ENCODE data around the gene GAREM1. TPM values are rescaled to one million over a fixed set of nuclear protein-coding genes. Genes with fewer than 3 reads are reported as not detected.

Gene GAREM1
- total and polyA plus RNA-seq, 2 experiments from 2014 or later, result 6.9 to 7.1 TPM

DNA sequence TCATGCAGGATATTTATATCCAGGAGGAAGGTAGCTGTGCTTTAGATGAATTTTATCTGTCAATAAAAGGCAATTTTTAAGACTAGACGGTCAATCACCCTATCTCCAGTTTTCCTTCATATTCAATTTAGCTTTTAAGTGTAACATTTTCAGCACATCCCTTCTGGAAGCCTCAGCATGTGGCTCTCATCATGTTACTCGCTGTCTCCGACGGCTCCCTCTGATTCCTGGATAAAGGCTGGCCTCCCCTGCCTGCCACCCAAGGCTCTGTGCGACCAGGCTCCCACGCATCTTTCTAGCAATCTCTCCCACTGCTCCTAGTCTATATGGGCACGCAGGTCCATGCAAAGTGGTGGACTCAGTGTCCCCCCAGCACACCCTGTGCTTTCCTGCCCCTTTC is 196.4 kb downstream of the GAREM1 start:
- 89% methylated on average over 7 of the region's 7 CpGs for WGBS (ENCODE audit: low lambda C conversion rate, missing lambda C conversion rate)
- no peak for DNase-seq (ENCODE audit: low spot score)
- Histone ChIP-seq H3K36me3 (replicated peaks; ENCODE audit: insufficient read depth, low read depth) (no peaks in the 10 kb centered on the region), H3K27ac (no peak overlapping the region), H3K4me2 (no peak overlapping the region), H4K20me1 (ENCODE audit: insufficient read depth, poor library complexity, severe bottlenecking) (no peaks in the 10 kb centered on the region), H3K4me3 (no peak overlapping the region), H3K4me1 (ENCODE audit: insufficient read depth) (peaks cover 13% of the 10 kb centered on the region), H3K9me3 (ENCODE audit: low read depth) (no peaks in the 10 kb centered on the region), H3K79me2 (no peaks in the 10 kb centered on the region), H2AFZ (no peak overlapping the region), H3K9me2 (replicated peaks; ENCODE audit: insufficient read depth) (no peaks in the 10 kb centered on the region), H3K27me3 (no peaks in the 10 kb centered on the region)
- no peak for TF ChIP-seq EZH2 (IDR thresholded peaks at IDR 0.05; ENCODE audit: borderline replicate concordance)
- TF ChIP-seq, protein P1, sequence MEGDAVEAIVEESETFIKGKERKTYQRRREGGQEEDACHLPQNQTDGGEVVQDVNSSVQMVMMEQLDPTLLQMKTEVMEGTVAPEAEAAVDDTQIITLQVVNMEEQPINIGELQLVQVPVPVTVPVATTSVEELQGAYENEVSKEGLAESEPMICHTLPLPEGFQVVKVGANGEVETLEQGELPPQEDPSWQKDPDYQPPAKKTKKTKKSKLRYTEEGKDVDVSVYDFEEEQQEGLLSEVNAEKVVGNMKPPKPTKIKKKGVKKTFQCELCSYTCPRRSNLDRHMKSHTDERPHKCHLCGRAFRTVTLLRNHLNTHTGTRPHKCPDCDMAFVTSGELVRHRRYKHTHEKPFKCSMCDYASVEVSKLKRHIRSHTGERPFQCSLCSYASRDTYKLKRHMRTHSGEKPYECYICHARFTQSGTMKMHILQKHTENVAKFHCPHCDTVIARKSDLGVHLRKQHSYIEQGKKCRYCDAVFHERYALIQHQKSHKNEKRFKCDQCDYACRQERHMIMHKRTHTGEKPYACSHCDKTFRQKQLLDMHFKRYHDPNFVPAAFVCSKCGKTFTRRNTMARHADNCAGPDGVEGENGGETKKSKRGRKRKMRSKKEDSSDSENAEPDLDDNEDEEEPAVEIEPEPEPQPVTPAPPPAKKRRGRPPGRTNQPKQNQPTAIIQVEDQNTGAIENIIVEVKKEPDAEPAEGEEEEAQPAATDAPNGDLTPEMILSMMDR (IDR thresholded peaks at IDR 0.05; ENCODE audit: poor library complexity), result no peak

DNA sequence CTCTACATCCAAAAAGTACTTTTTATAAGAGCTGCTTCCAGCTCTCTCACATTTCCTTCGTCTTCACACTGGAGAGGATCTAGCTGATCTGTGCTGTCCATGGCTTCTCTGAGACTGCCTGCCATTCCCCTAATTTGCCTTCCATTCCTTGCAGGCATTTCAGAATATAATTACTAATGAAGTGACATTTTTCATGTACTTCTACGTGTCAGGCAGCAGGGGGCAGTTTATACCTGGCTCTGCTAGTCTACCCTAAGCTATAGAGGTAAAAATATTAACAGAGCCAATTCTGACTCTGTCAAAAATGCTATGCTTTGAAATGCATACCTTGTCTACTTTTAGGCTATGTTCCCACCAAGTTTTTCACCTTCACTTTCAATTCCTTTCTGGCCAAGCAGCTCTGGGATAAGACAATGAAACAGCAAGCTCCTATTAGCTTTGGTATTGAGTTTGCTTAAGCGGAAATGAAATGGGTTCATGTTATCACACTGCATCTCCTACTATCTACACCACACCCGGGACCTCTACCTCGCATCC is 198.9 kb downstream of the GAREM1 start:
- Histone ChIP-seq H2AFZ (no peak overlapping the region), H3K4me2 (no peak overlapping the region), H3K79me2 (no peaks in the 10 kb centered on the region), H4K20me1 (ENCODE audit: insufficient read depth, poor library complexity, severe bottlenecking) (no peaks in the 10 kb centered on the region), H3K36me3 (replicated peaks; ENCODE audit: insufficient read depth, low read depth) (no peaks in the 10 kb centered on the region), H3K9me2 (replicated peaks; ENCODE audit: insufficient read depth) (no peaks in the 10 kb centered on the region), H3K9me3 (ENCODE audit: low read depth) (no peaks in the 10 kb centered on the region), H3K4me3 (no peak overlapping the region), H3K27me3 (no peaks in the 10 kb centered on the region), H3K27ac (no peak overlapping the region), H3K4me1 (ENCODE audit: insufficient read depth) (peaks cover 2% of the 10 kb centered on the region)
- TF ChIP-seq EZH2phosphoT487 (IDR thresholded peaks at IDR 0.05; ENCODE audit: low read depth, severe bottlenecking, unreplicated experiment), result no peak
- TF ChIP-seq, protein P1 (IDR thresholded peaks at IDR 0.05; ENCODE audit: poor library complexity), result peak; percentile 72
- DNase-seq (ENCODE audit: low spot score), result peak; percentile 68
- WGBS (ENCODE audit: low lambda C conversion rate, missing lambda C conversion rate), result 59% methylated on average over 5 of the region's 5 CpGs

- Histone ChIP-seq H4K20me1 (ENCODE audit: insufficient read depth, poor library complexity, severe bottlenecking) (no peaks in the 10 kb centered on the region), H3K36me3 (replicated peaks; ENCODE audit: insufficient read depth, low read depth) (no peaks in the 10 kb centered on the region), H3K9me3 (ENCODE audit: low read depth) (no peaks in the 10 kb centered on the region), H2AFZ (no peak overlapping the region), H3K9me2 (replicated peaks; ENCODE audit: insufficient read depth) (no peaks in the 10 kb centered on the region), H3K4me2 (no peak overlapping the region), H3K27me3 (no peaks in the 10 kb centered on the region), H3K4me1 (ENCODE audit: insufficient read depth) (peaks cover 3% of the 10 kb centered on the region), H3K27ac (no peak overlapping the region), H3K79me2 (no peaks in the 10 kb centered on the region), H3K4me3 (no peak overlapping the region)
- TF ChIP-seq EZH2 (IDR thresholded peaks at IDR 0.05; ENCODE audit: borderline replicate concordance) (no peak), EZH2phosphoT487 (IDR thresholded peaks at IDR 0.05; ENCODE audit: low read depth, severe bottlenecking, unreplicated experiment) (no peak)
- TF ChIP-seq, protein P1 (IDR thresholded peaks at IDR 0.05; ENCODE audit: poor library complexity), result no peak
- no peak for DNase-seq (ENCODE audit: low spot score)
- 96% methylated on average over 8 of the region's 8 CpGs for WGBS (ENCODE audit: low lambda C conversion rate, missing lambda C conversion rate)
These were observed 200.3 kb downstream of the GAREM1 start for GRCh38 chr18:32270341-32270740.

DNA sequence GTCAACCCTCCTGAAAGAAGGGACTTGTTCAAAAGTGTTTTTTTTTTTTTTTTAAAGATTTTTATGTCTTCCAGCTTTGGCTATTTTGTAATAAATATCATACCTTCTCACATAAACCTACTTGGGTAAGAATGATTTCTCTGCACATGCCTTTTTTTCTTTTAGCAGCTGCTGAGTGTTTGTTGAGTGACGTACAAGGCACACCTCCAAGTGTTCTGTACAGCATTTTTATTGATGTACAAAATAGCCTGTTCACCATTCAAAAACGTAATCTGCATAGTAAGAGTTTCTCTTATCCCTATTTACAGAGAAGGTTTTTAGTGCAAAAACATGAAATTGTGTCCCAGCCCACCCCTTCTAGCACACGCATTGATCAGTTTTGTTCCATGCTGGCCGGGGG is 203.2 kb downstream of the GAREM1 start:
- no peak for DNase-seq (ENCODE audit: low spot score)
- H3K9me2 ChIP-seq (replicated peaks; ENCODE audit: insufficient read depth), result no peaks in the 10 kb centered on the region
- H3K9me3 ChIP-seq (ENCODE audit: low read depth), result no peaks in the 10 kb centered on the region
- WGBS (ENCODE audit: low lambda C conversion rate, missing lambda C conversion rate), result 97% methylated on average over 4 of the region's 4 CpGs
- no peaks in the 10 kb centered on the region for H3K79me2 ChIP-seq
- H3K4me3 ChIP-seq, result no peak overlapping the region
- H3K4me2 ChIP-seq, result no peak overlapping the region
- no peaks in the 10 kb centered on the region for H4K20me1 ChIP-seq (ENCODE audit: insufficient read depth, poor library complexity, severe bottlenecking)
- H3K4me1 ChIP-seq (ENCODE audit: insufficient read depth), result peaks cover 10% of the 10 kb centered on the region
- H3K27ac ChIP-seq, result no peak overlapping the region
- no peaks in the 10 kb centered on the region for H3K27me3 ChIP-seq
- TF ChIP-seq EZH2phosphoT487 (IDR thresholded peaks at IDR 0.05; ENCODE audit: low read depth, severe bottlenecking, unreplicated experiment) (no peak), EZH2 (IDR thresholded peaks at IDR 0.05; ENCODE audit: borderline replicate concordance) (no peak)
- TF ChIP-seq, protein P1 (IDR thresholded peaks at IDR 0.05; ENCODE audit: poor library complexity), result no peak
- H2AFZ ChIP-seq, result no peak overlapping the region
- no peaks in the 10 kb centered on the region for H3K36me3 ChIP-seq (replicated peaks; ENCODE audit: insufficient read depth, low read depth)
